NCI-H2107 treated with DMSO at 0.1 percent for 48 hours (cell line): ENCODE results near the gene SECISBP2L.
"Not testable (repeated sequence)": the region's sequence is repeated elsewhere in the genome, so short reads cannot be mapped to it uniquely, and the experiment has no call there.

Experiments used
- DNase-seq: peaks from one replicate; lab custom pipeline; 2025; ENCODE audit not compliant: unreplicated experiment; lab: John Stamatoyannopoulos, UW

The SECISBP2L gene, protein sequence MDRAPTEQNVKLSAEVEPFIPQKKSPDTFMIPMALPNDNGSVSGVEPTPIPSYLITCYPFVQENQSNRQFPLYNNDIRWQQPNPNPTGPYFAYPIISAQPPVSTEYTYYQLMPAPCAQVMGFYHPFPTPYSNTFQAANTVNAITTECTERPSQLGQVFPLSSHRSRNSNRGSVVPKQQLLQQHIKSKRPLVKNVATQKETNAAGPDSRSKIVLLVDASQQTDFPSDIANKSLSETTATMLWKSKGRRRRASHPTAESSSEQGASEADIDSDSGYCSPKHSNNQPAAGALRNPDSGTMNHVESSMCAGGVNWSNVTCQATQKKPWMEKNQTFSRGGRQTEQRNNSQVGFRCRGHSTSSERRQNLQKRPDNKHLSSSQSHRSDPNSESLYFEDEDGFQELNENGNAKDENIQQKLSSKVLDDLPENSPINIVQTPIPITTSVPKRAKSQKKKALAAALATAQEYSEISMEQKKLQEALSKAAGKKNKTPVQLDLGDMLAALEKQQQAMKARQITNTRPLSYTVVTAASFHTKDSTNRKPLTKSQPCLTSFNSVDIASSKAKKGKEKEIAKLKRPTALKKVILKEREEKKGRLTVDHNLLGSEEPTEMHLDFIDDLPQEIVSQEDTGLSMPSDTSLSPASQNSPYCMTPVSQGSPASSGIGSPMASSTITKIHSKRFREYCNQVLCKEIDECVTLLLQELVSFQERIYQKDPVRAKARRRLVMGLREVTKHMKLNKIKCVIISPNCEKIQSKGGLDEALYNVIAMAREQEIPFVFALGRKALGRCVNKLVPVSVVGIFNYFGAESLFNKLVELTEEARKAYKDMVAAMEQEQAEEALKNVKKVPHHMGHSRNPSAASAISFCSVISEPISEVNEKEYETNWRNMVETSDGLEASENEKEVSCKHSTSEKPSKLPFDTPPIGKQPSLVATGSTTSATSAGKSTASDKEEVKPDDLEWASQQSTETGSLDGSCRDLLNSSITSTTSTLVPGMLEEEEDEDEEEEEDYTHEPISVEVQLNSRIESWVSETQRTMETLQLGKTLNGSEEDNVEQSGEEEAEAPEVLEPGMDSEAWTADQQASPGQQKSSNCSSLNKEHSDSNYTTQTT

GRCh38 chr15:49046220-49047102, at the start of gene SECISBP2L:
Gene SECISBP2L (minus strand): TSS chr15:49046446. CDS start chr15:49046299, 147 bp downstream.
- DNase-seq, result peak; percentile 81

GRCh38 chr15:49094923-49095322, 48.7 kb upstream of the SECISBP2L start:
- DNase-seq, result no peak

DNA sequence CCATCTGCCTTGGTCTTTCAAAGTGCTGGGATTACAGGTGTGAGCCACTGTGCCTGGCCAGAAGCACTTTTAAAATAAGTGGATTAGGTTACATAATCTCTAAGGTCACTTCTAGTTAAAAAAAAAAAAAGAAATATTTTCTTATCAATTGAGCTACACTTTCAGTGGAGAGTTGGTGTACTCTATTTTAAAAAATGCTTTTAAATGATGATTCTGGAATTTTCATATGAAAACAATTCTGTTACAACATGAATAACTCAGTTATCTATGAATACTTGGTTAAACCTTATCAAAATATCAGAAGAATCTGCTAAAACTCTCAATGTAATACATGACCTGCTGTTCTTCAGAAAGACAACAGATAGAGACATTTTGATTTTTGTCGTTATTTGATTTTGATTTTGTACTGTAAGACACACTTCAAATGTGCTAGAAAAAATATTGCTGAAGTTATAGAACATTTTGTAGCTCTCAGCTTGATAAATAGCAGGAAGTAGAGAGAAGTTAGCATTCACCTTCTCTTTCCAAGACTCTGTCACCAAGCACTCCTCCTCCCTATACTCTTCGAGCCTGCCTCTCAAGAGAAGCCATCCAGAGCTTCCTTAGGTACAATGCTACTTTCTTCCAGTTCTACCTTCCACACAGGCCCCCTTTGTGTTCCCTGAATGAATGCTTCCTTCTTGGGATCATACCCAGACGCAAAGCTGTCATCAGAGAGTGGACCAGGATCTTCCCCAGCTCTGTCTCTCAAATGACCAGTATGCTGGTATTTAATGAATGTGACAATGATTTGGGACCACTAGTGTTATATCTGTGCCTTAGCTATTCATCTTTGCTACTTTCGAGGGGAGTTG, 47.2 kb upstream of the SECISBP2L start:
- DNase-seq, result no peak

DNA sequence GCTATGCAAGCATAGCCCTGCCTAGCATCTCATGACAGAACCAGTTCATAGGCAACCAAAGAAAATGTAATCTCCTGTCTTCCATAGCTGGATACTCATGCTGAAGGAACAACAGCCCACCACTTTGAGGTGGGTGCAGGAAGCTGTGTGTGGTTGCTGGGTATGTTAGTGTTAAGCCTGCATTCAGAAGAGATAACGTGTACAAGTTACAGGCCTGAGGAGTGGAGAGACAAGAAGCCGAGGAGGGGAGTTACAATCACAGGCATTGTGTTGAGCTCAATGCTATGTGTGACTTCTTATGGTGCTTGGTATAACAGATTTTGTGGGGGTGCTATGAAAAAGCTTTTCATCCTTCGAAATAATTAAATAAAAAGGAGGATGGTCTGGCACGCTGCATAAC, 42.8 kb upstream of the SECISBP2L start:
- no peak for DNase-seq

GRCh38 chr15:49085696-49086459, 39.6 kb upstream of the SECISBP2L start:
- no peak for DNase-seq

DNA sequence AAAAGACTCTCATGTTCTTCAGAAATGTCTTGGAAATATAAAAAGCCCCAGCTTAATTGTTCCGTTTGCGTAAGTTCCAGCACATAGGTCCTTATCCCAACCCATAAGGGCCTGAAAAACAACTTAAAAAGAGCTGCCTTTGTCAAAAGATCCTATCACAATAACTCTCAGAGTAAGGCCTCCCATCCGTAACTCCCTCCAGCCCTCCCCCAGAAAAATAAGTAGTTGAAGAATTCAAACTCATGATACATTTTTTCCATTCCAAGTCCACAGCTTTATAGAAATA, 38.0 kb upstream of the SECISBP2L start:
- DNase-seq, result no peak

GRCh38 chr15:49083401-49084284, 37.4 kb upstream of the SECISBP2L start:
- no peak for DNase-seq

DNA sequence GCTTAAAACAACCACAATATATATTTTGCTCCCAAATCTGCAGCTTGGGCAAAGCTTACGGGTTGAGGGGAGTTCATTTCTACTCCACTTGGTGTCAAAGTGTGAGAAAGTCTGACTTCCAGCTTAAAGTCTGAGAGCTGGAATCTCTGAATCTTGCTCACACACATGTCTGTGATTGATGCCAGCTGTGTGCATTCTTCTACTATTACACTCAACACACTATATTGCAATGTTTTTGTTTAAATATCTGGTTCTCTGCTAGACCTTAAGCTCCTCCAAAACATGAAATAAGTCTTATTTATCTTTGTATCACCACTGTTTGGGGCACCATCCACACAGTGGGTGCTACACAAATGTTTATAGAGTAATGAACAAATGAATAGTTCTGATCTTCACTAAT, 36.7 kb upstream of the SECISBP2L start:
- DNase-seq, result no peak

GRCh38 chr15:49079340-49080039, 33.2 kb upstream of the SECISBP2L start:
- DNase-seq, result no peak

DNA sequence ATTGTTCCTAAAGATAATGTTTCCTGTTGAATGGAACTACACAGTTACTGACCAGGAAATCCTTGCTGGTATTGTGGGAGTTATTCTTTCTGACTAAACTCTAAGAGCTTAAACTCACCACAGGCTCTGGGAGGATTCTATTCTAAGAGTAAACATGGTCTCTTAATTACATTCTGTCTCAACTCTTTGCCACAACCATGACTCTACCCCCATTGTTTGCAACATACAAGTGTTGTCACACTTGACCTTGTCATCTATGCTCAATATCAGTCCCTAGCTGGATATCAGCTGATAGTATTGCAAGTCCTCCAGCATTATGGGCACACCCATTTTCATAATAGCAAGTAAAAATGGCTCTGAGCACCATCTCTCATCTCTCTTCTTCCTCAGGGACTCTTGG, 29.6 kb upstream of the SECISBP2L start:
- DNase-seq, result no peak

- not testable (repeated sequence) for DNase-seq
Measured at GRCh38 chr15:49074589-49075287, 28.5 kb upstream of the SECISBP2L start.

DNA sequence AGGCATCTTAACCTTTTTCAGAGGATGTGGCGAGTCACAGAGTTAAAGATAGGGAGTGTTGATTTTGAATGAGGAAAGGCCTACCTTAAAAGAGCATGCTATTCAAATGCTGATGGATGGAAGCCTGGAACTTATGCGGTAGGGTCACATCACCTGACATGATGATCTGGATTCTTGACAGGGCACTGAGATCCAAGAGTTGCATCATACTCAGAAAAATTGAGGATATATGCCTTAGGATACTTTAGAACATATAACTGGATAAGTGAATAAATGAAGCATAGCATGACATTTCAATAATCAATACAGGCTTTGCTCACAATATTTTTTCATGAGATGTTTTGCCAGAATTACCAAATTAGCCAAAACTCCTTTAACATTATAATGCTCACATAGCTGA, 20.1 kb upstream of the SECISBP2L start:
- no peak for DNase-seq

- no peak for DNase-seq
Measured at GRCh38 chr15:49064884-49065283, 18.6 kb upstream of the SECISBP2L start.

DNA sequence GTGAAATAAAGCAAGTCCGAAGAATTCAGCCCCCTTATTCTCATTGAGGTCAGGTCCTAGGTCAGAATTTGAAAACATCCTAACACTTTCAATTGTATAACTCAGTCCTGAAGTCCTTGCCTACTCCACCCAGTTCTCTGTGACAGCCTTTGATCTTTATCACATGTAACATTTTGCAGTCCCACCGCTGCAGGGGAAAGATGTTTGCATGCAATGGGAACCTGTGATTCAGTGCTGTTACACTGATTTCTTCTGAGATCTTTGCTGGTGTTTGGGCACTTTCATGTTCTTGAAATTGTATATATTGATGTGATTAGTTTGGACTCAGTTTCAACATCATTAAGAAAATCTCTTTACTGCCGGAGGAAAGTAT, 18.0 kb upstream of the SECISBP2L start:
- no peak for DNase-seq

- DNase-seq, result no peak
Measured at GRCh38 chr15:49063402-49064280, 17.4 kb upstream of the SECISBP2L start.

GRCh38 chr15:49062900-49063299, 16.7 kb upstream of the SECISBP2L start:
- no peak for DNase-seq
